DOHH2 (cell line): ENCODE data around the gene PPT1.

Experiments used
- H3F3A ChIP-seq: fragments of 200-600 bp; sonication (generic), shearing (Covaris generic); 2 replicates; pipeline ENCODE4 v1.6.0; 2016; ENCODE audit warnings: antibody characterized with exemption, mild to moderate bottlenecking; ENCODE audit not compliant: control insufficient read depth, insufficient read depth
- H3K27ac ChIP-seq: fragments of 200-600 bp; sonication (generic); 2 replicates; pipeline ENCODE4 v1.5.1; 2014; ENCODE audit warnings: low read depth, mild to moderate bottlenecking, low read length, moderate library complexity
- H3K27me3 ChIP-seq: fragments of 200-600 bp; sonication (generic); 2 replicates; pipeline ENCODE4 v1.6.1; 2014; ENCODE audit warnings: mild to moderate bottlenecking, low read length, mixed read lengths; ENCODE audit not compliant: control insufficient read depth
- H3K36me3 ChIP-seq: fragments of 200-600 bp; sonication (generic); 2 replicates; pipeline ENCODE4 v1.6.1; 2014; ENCODE audit warnings: mild to moderate bottlenecking, low read length, moderate library complexity, mixed read lengths; ENCODE audit not compliant: control insufficient read depth
- H3K4me1 ChIP-seq: fragments of 200-600 bp; sonication (generic); 2 replicates; pipeline ENCODE4 v1.6.1; 2014; ENCODE audit warnings: mild to moderate bottlenecking, low read length, mixed read lengths; ENCODE audit not compliant: control insufficient read depth
- H3K4me2 ChIP-seq: fragments of 200-600 bp; sonication (generic); 2 replicates; pipeline ENCODE4 v1.6.0; 2014; ENCODE audit warnings: mild to moderate bottlenecking, low read length, moderate library complexity
- H3K4me3 ChIP-seq: fragments of 200-600 bp; sonication (generic); 2 replicates; pipeline ENCODE4 v1.5.1; 2014; ENCODE audit warnings: mild to moderate bottlenecking, low read length, mixed read lengths
- H3K79me2 ChIP-seq: fragments of 200-600 bp; sonication (generic); 2 replicates; pipeline ENCODE4 v1.6.1; 2014; ENCODE audit warnings: mild to moderate bottlenecking, low read length, mixed read lengths; ENCODE audit not compliant: control insufficient read depth
- H3K9me2 ChIP-seq: fragments of 200-600 bp; sonication (generic); replicated peaks from 2 replicates; pipeline ENCODE4 v1.6.1; 2014; ENCODE audit warnings: mild to moderate bottlenecking, low read length, mixed read lengths; ENCODE audit not compliant: control insufficient read depth
- H3K9me3 ChIP-seq: fragments of 200-600 bp; sonication (generic); 2 replicates; pipeline ENCODE4 v1.6.1; 2014; ENCODE audit warnings: antibody characterized with exemption, low read length, mixed read lengths; ENCODE audit not compliant: control insufficient read depth, insufficient read depth
- H4K20me1 ChIP-seq: fragments of 200-600 bp; sonication (generic); 2 replicates; pipeline ENCODE4 v1.6.0; 2014; ENCODE audit warnings: low read depth, mild to moderate bottlenecking, antibody characterized with exemption, low read length, moderate library complexity; ENCODE audit not compliant: control insufficient read depth, insufficient read depth
- CTCF ChIP-seq: fragments of 200-600 bp; sonication (generic); IDR thresholded peaks from one replicate; pipeline ENCODE4 v1.5.1; 2014; ENCODE audit warnings: antibody characterized with exemption, mild to moderate bottlenecking, low read depth, low read length; ENCODE audit not compliant: poor library complexity, severe bottlenecking
- EZH2phosphoT487 ChIP-seq: fragments of 200-600 bp; sonication (generic); IDR thresholded peaks from 2 replicates; pipeline ENCODE4 v1.6.1; 2017; ENCODE audit warnings: borderline replicate concordance, mild to moderate bottlenecking, antibody characterized with exemption, low read length, moderate library complexity, mixed read lengths

PPT1 gene

GRCh38 chr1:40027647-40028046, 69.4 kb downstream of the PPT1 start:
- no peak for TF ChIP-seq EZH2phosphoT487
- no peak for TF ChIP-seq CTCF
- Histone ChIP-seq H3K79me2 (no peaks in the 10 kb centered on the region), H3K4me1 (peaks cover 22% of the 10 kb centered on the region), H4K20me1 (no peaks in the 10 kb centered on the region), H3K4me3 (no peak overlapping the region), H3K36me3 (no peaks in the 10 kb centered on the region), H3K9me2 (no peaks in the 10 kb centered on the region), H3F3A (no peaks in the 10 kb centered on the region), H3K27me3 (0 out of 2 replicates have a peak, but pooled peaks cover 5% of the 10 kb centered on the region), H3K9me3 (peaks cover 9% of the 10 kb centered on the region), H3K4me2 (no peak overlapping the region), H3K27ac (no peak overlapping the region)

GRCh38 chr1:40024671-40025070, 72.4 kb downstream of the PPT1 start:
- Histone ChIP-seq H3F3A (no peaks in the 10 kb centered on the region), H3K79me2 (no peaks in the 10 kb centered on the region), H3K9me2 (no peaks in the 10 kb centered on the region), H3K4me3 (no peak overlapping the region), H3K27me3 (0 out of 2 replicates have a peak, but pooled peaks cover 5% of the 10 kb centered on the region), H3K9me3 (peaks cover 9% of the 10 kb centered on the region), H3K4me2 (no peak overlapping the region), H3K36me3 (no peaks in the 10 kb centered on the region), H3K4me1 (peaks cover 14% of the 10 kb centered on the region), H4K20me1 (no peaks in the 10 kb centered on the region), H3K27ac (no peak overlapping the region)
- no peak for TF ChIP-seq EZH2phosphoT487
- no peak for TF ChIP-seq CTCF

GRCh38 chr1:40023379-40023944, 73.6 kb downstream of the PPT1 start:
- Histone ChIP-seq H3K4me3 (no peak overlapping the region), H3K36me3 (no peaks in the 10 kb centered on the region), H3K9me2 (no peaks in the 10 kb centered on the region), H3K27me3 (0 out of 2 replicates have a peak, but pooled peaks cover 5% of the 10 kb centered on the region), H3F3A (no peaks in the 10 kb centered on the region), H3K9me3 (peaks cover 9% of the 10 kb centered on the region), H4K20me1 (no peaks in the 10 kb centered on the region), H3K27ac (no peak overlapping the region), H3K4me2 (peak overlapping the region; percentile 9), H3K79me2 (no peaks in the 10 kb centered on the region), H3K4me1 (peaks cover 14% of the 10 kb centered on the region)
- no peak for TF ChIP-seq EZH2phosphoT487
- TF ChIP-seq CTCF, result no peak
